GM19099 (cell line): ENCODE data around the gene EFHC1.

Experiments used
- POLR2A ChIP-seq: IDR thresholded peaks from 3 replicates; pipeline ENCODE4 v1.6.1; 2011; ENCODE audit warnings: low read depth; ENCODE audit not compliant: insufficient read length; ENCODE audit errors: extremely low read depth

The EFHC1 gene

GRCh38 chr6:52390361-52390727 lies 29.8 kb upstream of the EFHC1 start:
- peak; percentile 39 for TF ChIP-seq POLR2A

- TF ChIP-seq POLR2A, result no peak
These were observed 28.5 kb upstream of the EFHC1 start for GRCh38 chr6:52391599-52391998.

GRCh38 chr6:52392944-52393343 lies 27.2 kb upstream of the EFHC1 start:
- TF ChIP-seq POLR2A, result no peak

GRCh38 chr6:52393780-52394179 lies 26.4 kb upstream of the EFHC1 start:
- no peak for TF ChIP-seq POLR2A

- TF ChIP-seq POLR2A, result no peak
These were observed 25.9 kb upstream of the EFHC1 start for GRCh38 chr6:52394251-52394666.

- TF ChIP-seq POLR2A, result no peak
These were observed 24.2 kb upstream of the EFHC1 start for GRCh38 chr6:52395969-52396368.

- TF ChIP-seq POLR2A, result no peak
These were observed 20.4 kb upstream of the EFHC1 start for GRCh38 chr6:52399511-52400312.

- TF ChIP-seq POLR2A, result no peak
These were observed 19.7 kb upstream of the EFHC1 start for GRCh38 chr6:52400313-52401041.

GRCh38 chr6:52403086-52403485 lies 17.1 kb upstream of the EFHC1 start:
- no peak for TF ChIP-seq POLR2A

- no peak for TF ChIP-seq POLR2A
These were observed 16.5 kb upstream of the EFHC1 start for GRCh38 chr6:52403627-52404026.

GRCh38 chr6:52405243-52405642 lies 14.9 kb upstream of the EFHC1 start:
- TF ChIP-seq POLR2A, result no peak

- no peak for TF ChIP-seq POLR2A
These were observed 12.7 kb upstream of the EFHC1 start for GRCh38 chr6:52407467-52407866.

- TF ChIP-seq POLR2A, result no peak
These were observed 10.6 kb upstream of the EFHC1 start for GRCh38 chr6:52409499-52409898.

GRCh38 chr6:52410979-52411378 lies 9.2 kb upstream of the EFHC1 start:
- no peak for TF ChIP-seq POLR2A

- TF ChIP-seq POLR2A, result no peak
These were observed 8.2 kb upstream of the EFHC1 start for GRCh38 chr6:52411911-52412310.

- TF ChIP-seq POLR2A, result no peak
These were observed 4.8 kb upstream of the EFHC1 start for GRCh38 chr6:52415333-52415732.
